Right ventricle myocardium inferior (tissue), 1 donor: ENCODE results near the gene NET1. TPM values are rescaled to one million over a fixed set of nuclear protein-coding genes. Genes with fewer than 3 reads are reported as not detected.
A peak's percentile ranks its signal among the peaks of the same experiment; 100 is the strongest.
"Not testable (repeated sequence)": the region's sequence is repeated elsewhere in the genome, so short reads cannot be mapped to it uniquely, and the experiment has no call there.

ENCODE experiments used
- ATAC-seq: fragments of 200-7000 bp; cut with Tn5 transposase; one replicate; pipeline ENCODE4 v1.9.1; 2020; ENCODE audit warnings: mild to moderate bottlenecking, moderate library complexity
- DNase-seq: peaks from one replicate; pipeline ENCODE4 v3.0.0; 2021; ENCODE audit errors: missing footprints
- intact Hi-C: fragments of 100-400 bp; cut with DNase I; formaldehyde crosslinking; loops from one replicate; pipeline ENCODE4 v1.11.0; 2022
- long read RNA-seq: library from polyadenylated mRNA; unstranded; transcript quantifications from one replicate; pipeline ENCODE4 v2.0.0, GENCODE V29; 2021
- total RNA-seq: library from RNA; stranded (reverse); fragmentation: NEBNext Ultra II Directional; extraction: Animal tissue kit (Norgen Biotek cat#: 25700); gene quantifications from one replicate; pipeline ENCODE4 v1.2.1, GENCODE V29; 2021
- donor health status: DM: no; HTN: yes; CAD: no; lungs with severe emphysema.

NET1 gene, protein sequence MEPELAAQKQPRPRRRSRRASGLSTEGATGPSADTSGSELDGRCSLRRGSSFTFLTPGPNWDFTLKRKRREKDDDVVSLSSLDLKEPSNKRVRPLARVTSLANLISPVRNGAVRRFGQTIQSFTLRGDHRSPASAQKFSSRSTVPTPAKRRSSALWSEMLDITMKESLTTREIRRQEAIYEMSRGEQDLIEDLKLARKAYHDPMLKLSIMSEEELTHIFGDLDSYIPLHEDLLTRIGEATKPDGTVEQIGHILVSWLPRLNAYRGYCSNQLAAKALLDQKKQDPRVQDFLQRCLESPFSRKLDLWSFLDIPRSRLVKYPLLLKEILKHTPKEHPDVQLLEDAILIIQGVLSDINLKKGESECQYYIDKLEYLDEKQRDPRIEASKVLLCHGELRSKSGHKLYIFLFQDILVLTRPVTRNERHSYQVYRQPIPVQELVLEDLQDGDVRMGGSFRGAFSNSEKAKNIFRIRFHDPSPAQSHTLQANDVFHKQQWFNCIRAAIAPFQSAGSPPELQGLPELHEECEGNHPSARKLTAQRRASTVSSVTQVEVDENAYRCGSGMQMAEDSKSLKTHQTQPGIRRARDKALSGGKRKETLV
- 16.2 TPM for total RNA-seq
- long read RNA-seq, partial matches to known transcripts = 2 of 7 reads
- long read RNA-seq, other reads (novel, unspliced or antisense) = 0 of 7 reads

DNA sequence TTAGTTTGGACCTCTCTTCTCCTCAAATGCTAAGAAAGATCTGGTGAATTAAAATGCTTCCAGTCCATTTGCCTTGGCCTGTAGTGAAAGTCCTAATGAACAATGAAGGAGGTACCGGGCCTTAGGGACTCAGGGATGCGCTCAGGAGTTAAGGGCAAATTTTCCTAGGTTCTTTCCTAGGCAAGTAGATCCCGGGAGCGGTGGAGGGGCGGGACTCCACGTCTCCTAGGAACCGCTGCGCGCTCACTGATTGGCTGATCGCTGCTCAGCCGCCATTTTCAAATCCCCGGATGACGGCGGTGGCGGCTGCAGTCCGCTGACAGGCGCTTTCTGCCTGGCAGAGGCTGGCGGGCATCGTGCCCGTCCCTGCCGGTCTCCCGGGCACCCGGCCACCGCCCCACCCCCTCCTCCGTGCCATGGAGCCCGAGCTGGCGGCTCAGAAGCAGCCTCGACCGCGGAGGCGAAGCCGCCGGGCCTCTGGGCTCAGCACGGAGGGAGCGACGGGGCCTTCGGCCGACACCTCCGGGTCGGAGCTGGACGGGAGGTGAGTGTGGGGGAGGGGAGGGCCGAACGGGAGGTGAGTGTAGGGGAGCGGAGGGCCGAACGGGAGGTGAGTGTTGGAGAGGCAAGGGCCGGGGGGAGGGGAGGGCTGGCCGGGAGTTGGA lies at the start of gene NET1:
Gene NET1 (plus strand): TSS at position 281 of the 665 bp plus-strand sequence. CDS start 136 bp downstream, at position 417.
- ATAC-seq = peak; percentile 99
- DNase-seq = peak; percentile 91
- intact Hi-C loops = no loop called here

GRCh38 chr10:5362873-5363272 lies 49.5 kb upstream of the NET1 start:
- intact Hi-C loops = no loop called here

DNA sequence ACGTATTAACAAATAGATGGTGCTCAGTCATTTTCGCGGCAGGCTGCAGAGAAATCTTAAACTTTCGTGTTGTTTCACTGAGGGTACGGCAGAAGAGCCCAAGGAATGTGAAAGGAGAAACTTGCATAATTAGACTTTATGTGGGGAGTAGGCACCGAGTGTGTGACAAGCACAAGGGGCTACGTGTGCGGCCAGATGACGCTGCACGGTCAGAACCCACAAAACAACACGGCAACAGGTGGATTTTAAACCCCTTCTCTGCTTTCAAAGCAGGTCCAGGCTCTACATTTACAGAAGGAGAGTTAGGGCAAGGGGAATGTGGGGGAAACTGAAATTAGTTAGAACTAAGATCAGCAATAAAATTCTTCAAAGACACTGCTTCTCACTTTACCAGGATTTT lies 48.0 kb upstream of the NET1 start:
- no peak for ATAC-seq
- intact Hi-C loops = no loop called here
- DNase-seq = no peak

More at GRCh38 chr10:5362873-5363272, 49.5 kb upstream of the NET1 start:
- ATAC-seq (no peak), DNase-seq (no peak)

DNA sequence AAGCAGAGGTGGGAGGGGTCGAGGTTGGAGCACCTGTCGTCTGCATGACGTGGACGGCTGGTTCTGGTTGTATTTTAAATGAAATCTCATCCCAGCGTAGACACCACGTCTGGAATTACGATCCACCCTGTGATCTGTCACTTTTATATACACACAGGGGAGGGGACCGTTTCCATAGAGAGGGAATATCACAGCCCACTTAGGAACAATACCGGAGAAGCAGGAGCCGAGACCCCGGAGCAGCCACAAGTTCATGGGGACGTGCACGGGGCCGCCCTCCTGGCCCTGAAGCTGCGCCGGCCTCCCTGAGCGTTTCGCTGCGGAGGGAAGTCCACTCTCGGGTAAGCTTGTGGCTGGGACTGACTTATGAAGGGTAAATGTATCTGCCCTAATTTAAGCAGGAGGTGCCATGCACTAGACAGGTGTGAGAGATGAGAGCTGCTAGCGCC lies 47.4 kb upstream of the NET1 start, which contains the start of gene UCN3:
Gene UCN3 (plus strand): TSS at position 77 of the 449 bp plus-strand sequence. CDS start 8,755 bp downstream, outside the sequence.
- intact Hi-C loops = no loop called here
- ATAC-seq (no peak), DNase-seq (no peak)

DNA sequence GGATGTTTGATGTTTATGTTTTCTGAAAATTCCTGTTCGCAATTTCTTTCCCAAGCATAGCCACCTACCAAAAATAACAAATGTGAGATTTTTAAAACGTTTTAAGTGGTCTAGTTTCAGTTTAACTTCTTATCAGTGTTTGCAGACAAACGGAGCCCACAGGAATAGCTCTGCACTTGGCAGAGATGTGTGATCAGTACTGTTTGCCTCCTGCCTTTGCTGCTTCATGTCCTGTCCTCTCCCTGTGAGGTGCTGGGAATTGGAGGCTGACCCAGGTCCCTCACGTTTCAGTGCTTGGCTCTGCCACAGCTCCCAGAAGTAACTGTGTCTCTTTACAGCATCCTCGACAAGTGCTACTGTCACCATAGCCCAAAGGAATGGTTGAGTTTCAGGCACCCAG lies 46.4 kb upstream of the NET1 start:
- DNase-seq (no peak), ATAC-seq (no peak)
- intact Hi-C loops = no loop called here

DNA sequence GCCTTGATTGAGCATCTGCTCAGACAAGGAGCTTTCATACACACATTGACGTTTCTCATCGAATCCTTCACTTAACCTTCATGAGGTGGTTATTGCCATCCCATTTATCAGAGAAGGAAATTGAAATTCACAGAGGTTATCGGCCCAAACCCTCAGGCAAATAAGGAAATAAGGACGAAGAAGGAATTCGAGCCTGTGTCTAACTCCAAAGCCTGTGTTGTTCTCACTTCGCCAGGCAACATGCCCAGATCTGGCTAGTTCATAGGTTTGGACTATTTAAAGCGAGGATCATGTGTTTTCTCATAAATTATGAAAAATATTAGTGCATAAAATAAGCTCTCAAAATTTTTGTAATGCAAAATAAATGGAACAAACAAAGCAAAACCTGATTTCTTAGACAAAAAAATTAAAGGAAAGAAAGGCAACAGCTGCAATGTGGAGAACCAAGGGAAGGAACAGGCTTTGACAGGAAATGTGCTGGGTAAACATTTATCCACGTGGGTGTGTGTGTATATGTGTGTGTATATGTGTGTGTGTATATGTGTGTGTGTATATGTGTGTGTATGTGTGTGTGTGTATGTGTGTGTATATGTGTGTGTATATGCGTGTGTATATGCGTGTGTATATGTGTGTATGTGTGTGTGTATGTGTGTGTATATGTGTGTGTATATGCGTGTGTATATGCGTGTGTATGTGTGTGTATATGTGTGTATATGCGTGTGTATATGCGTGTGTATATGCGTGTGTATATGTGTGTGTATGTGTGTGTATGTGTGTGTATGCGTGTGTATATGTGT lies 42.8 kb upstream of the NET1 start:
- DNase-seq = no peak
- intact Hi-C loops = no loop called here
- no peak for ATAC-seq

DNA sequence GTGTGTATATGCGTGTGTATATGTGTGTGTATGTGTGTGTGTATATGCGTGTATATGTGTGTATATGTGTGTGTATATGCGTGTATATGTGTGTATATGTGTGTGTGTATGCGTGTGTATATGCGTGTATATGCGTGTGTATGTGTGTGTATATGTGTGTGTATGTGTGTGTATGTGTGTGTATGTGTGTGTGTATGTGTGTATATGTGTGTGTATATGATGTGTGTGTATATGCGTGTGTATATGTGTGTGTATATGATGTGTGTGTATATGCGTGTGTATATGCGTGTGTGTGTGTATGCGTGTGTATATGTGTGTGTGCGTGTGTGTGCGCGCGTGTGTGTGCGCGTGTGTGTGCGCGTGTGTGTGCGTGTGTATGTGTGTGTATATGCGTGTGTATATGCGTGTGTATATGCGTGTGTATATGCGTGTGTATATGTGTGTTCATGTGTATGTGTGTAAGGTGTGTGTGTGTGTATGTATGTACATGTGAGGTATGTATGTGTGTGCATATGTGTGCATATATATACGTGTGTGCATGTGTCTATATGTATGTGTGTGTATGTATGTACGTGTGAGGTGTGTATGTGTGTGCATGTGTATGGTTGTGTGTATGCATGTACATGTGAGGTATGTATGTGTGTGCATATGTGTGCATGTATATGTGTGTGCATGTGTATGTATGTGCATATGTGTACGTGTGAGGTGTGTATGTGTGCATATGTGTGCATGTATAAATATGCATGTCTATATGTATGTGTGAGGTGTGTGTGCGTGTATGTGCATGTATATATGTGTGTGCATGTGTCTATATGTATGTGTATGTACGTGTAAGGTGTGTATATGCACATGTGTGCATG lies 41.6 kb upstream of the NET1 start:
- intact Hi-C loops = no loop called here
- no peak for DNase-seq
- ATAC-seq = no peak

- DNase-seq = no peak
- intact Hi-C loops = no loop called here
- no peak for ATAC-seq
These were observed 39.0 kb upstream of the NET1 start for GRCh38 chr10:5373307-5373706.

DNA sequence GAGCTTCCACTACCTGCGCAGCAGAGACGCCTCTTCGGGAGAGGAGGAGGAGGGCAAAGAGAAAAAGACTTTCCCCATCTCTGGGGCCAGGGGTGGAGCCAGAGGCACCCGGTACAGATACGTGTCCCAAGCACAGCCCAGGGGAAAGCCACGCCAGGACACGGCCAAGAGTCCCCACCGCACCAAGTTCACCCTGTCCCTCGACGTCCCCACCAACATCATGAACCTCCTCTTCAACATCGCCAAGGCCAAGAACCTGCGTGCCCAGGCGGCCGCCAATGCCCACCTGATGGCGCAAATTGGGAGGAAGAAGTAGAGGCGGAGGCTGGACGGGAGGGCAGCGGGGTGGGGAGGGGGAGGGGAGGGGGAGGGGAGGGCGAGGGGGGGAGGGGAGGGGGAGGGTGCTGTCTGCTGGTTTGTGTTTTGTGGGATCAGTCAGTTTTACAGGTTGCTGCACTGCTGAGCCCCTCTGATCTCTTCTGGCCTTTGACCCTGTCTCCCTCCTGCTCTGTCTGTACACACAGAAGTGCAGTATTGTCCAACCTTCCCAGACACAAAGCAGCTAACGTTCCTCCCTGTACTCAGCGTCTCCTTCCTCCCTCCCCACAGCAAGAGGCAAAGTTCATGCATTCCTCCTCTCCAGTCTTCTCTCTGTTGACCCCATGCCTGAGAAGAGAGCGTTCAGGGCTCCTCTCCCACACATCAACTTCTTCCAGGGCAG lies 38.3 kb upstream of the NET1 start:
- ATAC-seq = no peak
- intact Hi-C loops = no loop called here

GRCh38 chr10:5376450-5376849 lies 35.9 kb upstream of the NET1 start:
- DNase-seq (no peak), ATAC-seq (no peak)
- intact Hi-C loops = no loop called here

More for the DNA sequence above, 38.3 kb upstream of the NET1 start:
- DNase-seq = no peak

DNA sequence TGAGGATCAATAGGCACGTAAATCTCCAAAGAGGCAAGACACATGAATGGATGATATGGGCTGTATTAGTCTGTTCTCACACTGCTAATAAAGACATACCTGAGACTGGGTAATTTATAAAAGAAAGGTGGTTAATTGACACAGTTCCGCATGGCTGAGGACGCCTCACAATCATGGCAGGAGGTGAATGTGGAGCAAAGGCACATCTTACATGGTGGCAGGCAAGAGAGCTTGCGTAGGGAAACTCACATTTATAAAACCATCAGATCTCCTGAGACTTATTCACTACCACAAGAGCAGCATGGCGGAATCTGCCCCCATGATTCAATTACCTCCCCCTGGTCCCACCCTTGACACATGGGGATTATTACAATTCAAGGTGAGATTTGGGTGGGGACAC lies 33.2 kb upstream of the NET1 start:
- intact Hi-C loops, ATAC-seq, DNase-seq: not testable (repeated sequence)

DNA sequence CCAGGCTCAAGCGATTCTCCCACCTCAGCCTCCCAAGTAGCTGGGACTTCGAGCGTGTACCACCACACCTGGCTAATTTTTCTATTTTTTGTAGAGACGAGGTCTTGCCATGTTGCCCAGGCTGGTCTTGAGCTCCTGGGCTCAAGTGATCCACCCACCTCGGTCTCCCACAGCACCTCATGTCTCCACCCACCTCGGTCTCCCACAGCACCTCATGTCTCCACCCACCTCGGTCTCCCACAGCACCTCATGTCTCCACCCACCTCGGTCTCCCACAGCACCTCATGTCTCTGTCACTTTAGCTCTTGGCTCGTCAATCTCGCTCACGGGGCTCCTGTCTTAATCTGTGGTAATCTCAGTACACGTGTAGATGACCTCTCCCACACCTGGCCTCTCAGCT lies 32.0 kb upstream of the NET1 start:
- intact Hi-C loops, ATAC-seq, DNase-seq: not testable (repeated sequence)

GRCh38 chr10:5381187-5381586 lies 31.2 kb upstream of the NET1 start:
- intact Hi-C loops = no loop called here
- DNase-seq (no peak), ATAC-seq (no peak)

GRCh38 chr10:5385224-5385623 lies 27.1 kb upstream of the NET1 start:
- intact Hi-C loops = loop anchor here (2.0 kb wide), 1 partner anchor 534 kb away; no protein-coding TSS in a partner anchor
- DNase-seq = no peak
- no peak for ATAC-seq

DNA sequence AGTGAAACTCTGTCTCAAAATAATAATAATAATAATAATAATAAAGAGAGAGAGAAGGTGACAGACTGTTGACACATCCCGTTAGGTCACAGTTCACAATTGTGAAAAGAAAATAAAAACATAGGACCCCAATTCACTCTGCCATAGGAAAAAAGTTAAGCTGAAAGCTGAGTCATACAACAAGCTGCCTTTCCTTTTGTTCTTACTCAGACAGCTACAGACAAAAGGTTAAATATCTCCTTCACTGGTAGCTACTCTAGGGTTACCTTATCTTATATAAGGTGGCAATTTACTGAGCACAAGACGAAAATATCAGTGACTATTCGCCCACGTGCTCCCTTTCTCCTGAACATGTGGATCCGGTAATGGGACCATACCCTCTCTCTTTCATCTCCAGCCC lies 25.2 kb upstream of the NET1 start:
- ATAC-seq = no peak
- DNase-seq = no peak
- intact Hi-C loops = no loop called here

DNA sequence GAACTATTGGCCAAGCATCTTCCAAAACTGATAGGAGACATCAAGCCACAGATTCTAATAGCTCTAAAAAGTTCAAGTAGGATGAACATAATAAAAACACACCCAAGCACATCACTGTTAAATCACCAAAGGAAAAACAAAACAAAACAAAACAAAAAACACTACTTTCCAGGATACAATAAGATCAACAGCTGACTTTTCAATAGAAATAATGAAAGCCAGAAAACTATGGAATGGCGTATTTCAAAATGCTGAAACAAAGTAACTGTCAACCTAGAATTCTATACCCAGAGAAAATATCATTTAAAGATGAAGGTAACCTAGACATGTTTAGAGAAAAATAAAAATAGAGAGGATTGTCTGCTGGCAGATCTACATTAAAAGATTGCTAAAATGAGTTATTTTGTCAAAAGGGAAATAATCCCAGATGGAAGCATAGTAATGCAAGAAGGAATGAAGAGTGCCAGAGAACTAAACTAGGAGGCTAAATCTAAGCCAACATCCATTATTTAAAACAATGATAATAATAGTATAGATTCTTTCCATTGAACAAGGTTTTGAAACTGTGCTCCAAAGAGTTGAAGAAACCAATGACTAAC lies 21.7 kb upstream of the NET1 start:
- DNase-seq (no peak), ATAC-seq (no peak)
- intact Hi-C loops = no loop called here

DNA sequence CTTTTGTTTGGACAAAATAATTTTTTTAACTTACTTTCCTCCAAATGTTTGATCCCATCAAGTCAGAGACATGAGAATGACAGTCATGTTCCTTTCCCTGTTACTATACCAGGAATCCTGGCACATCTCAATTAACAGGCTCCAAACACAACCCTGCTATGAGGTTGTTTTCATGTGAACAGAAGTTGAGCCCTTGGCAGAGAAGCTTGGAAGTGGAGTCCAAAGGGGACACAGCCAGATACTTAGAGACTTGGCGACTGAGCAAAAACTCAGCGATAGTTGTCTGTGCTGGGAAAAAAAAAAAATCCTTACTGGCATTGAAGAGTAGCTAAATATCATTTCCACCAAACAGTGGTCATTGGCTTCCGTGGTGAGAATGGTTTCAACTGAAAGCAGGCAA lies 20.6 kb upstream of the NET1 start:
- DNase-seq = no peak
- intact Hi-C loops = no loop called here
- no peak for ATAC-seq
